CD4-positive, alpha-beta memory T cell (primary cell): ENCODE results near the gene ACSM6. TPM values are rescaled to one million over a fixed set of nuclear protein-coding genes. Genes with fewer than 3 reads are reported as not detected.

ENCODE experiments used
- CTCF ChIA-PET: fragments of 350-600 bp; sonication (Branson Sonifier 250); formaldehyde crosslinking; loops from one replicate; lab custom pipeline; 2021; ENCODE audit warnings: inconsistent platforms; ENCODE audit not compliant: partially characterized antibody; lab: Charles Lee
- POLR2A ChIA-PET: fragments of 350-600 bp; sonication (Branson Sonifier 250); formaldehyde crosslinking; loops from one replicate; lab custom pipeline; 2021; ENCODE audit not compliant: partially characterized antibody; lab: Charles Lee
- DNase-seq, 5 donors: peaks; one replicate each; pipeline versions ENCODE4 v3.0.0 to v3.0.0-alpha.2; 2020 to 2022; ENCODE audit warnings: mixed read lengths in 1 of 5
- H3K27ac ChIP-seq: one replicate; pipeline ENCODE4 v1.7.0; 2013; ENCODE audit warnings: low read depth, low read length
- H3K27me3 ChIP-seq: 2 replicates; pipeline ENCODE4 v1.7.0; 2013; ENCODE audit warnings: mild to moderate bottlenecking, low read length, moderate library complexity; ENCODE audit not compliant: insufficient read depth
- H3K36me3 ChIP-seq: 2 replicates; pipeline ENCODE4 v1.7.0; 2013; ENCODE audit warnings: mild to moderate bottlenecking, low read length, moderate library complexity; ENCODE audit not compliant: insufficient read depth
- H3K4me1 ChIP-seq: 2 replicates; pipeline ENCODE4 v1.7.0; 2013; ENCODE audit warnings: mild to moderate bottlenecking, low read length, moderate library complexity; ENCODE audit not compliant: insufficient read depth
- H3K4me3 ChIP-seq, 2 donors: one replicate each; pipeline ENCODE4 v1.7.0; 2013; ENCODE audit warnings: low read length in 2 of 2, mild to moderate bottlenecking in 1 of 2
- H3K9me3 ChIP-seq, 2 donors: one replicate each; pipeline ENCODE4 v1.7.0; 2013; ENCODE audit warnings: low read length in 2 of 2, control low read depth in 1 of 2; ENCODE audit not compliant: control insufficient read depth in 1 of 2
- H3K27ac Mint-ChIP-seq, 7 donors: one replicate each; pipeline ENCODE4 v1.8.0; 2020 to 2021; ENCODE audit warnings: mixed read lengths in 7 of 7, mild to moderate bottlenecking in 6 of 7, inconsistent platforms in 3 of 7, moderate library complexity in 3 of 7
- H3K27me3 Mint-ChIP-seq, 2 donors: one replicate each; pipeline ENCODE4 v1.8.0; 2020 to 2021; ENCODE audit warnings: mixed read lengths in 2 of 2
- H3K36me3 Mint-ChIP-seq, 2 donors: one replicate each; pipeline ENCODE4 v1.8.0; 2020 to 2021; ENCODE audit warnings: mixed read lengths in 2 of 2, inconsistent platforms in 1 of 2, mild to moderate bottlenecking in 1 of 2
- H3K4me1 Mint-ChIP-seq, 4 donors: one replicate each; pipeline ENCODE4 v1.8.0; 2020 to 2021; ENCODE audit warnings: mixed read lengths in 4 of 4, mild to moderate bottlenecking in 1 of 4
- H3K4me3 Mint-ChIP-seq, 8 donors: one replicate each; pipeline ENCODE4 v1.8.0; 2020 to 2021; ENCODE audit warnings: mixed read lengths in 8 of 8, mild to moderate bottlenecking in 7 of 8, moderate library complexity in 6 of 8, inconsistent platforms in 3 of 8
- H3K9me3 Mint-ChIP-seq, 8 donors: one replicate each; pipeline ENCODE4 v1.8.0; 2020 to 2021; ENCODE audit warnings: mixed read lengths in 8 of 8, mild to moderate bottlenecking in 5 of 8, inconsistent platforms in 3 of 8, moderate library complexity in 1 of 8
- intact Hi-C: fragments of 100-400 bp; cut with micrococcal nuclease; formaldehyde crosslinking; loops from one replicate; pipeline ENCODE4 v1.15.1; 2023
- polyA plus RNA-seq, 2 donors: library from polyadenylated mRNA; unstranded; fragments of 300-500 nt; fragmentation: Illumina TruSeq; gene quantifications; one replicate each; pipeline ENCODE4 v1.2.3, GENCODE V29; 2021
- total RNA-seq, 2 experiments: library from RNA; stranded (reverse); gene quantifications; one replicate each; pipeline ENCODE4 v1.2.3, GENCODE V29; 2021

ACSM6 gene
- total and polyA plus RNA-seq, 4 experiments from 2014 or later, result not detected

DNA sequence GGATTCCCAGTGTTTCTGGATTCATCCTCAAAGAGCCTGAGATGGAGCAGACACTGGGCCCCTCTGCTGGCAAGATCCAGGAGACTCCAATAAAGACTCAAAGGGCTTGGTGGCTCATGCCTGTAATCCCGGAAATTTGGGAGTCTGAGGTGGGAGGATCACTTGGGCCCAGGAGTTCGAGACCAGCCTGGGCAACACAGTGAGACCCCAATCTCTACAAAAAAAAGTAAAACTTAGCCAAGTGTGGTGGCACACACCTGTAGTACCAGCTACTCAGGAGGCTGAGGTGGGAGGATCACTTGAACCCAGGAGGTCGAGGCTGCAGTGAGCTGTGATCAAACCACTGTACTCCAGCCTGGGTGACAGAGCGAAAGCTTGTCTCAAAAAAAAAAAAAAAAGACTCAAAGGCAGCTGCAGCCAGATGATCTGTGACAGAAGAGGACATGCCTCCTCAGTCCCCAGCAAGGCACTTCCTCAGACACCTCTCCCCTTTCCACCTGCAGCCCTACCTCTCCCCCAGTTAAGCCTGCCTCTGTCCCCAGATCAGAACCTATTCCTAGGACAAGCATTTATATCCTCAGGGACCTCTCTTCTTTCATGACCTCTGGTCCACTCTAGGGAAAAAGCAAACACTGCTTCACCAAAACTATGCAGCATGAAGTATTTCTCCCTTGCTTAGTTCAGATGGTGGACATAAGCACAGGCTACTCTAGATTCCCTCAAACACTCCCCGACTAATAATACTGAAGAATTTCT is 68.9 kb downstream of the ACSM6 start:
- ChIA-PET POLR2A (no interaction called here), CTCF (no interaction called here)
- Mint-ChIP-seq H3K9me3 (peaks cover 0 to 1% (median 0%) of the 10 kb centered on the region in 8 donors), H3K4me1 (peaks cover 0 to 7% (median 3%) of the 10 kb centered on the region in 4 donors), H3K27me3 (no peaks in the 10 kb centered on the region), H3K36me3 (no peaks in the 10 kb centered on the region), H3K27ac (peak overlapping the region in 1 of 7 donors; percentile 70), H3K4me3 (no peak overlapping the region)
- Histone ChIP-seq H3K4me1 (no peaks in the 10 kb centered on the region), H3K27me3 (no peaks in the 10 kb centered on the region), H3K4me3 (no peak overlapping the region), H3K9me3 (no peaks in the 10 kb centered on the region), H3K36me3 (no peaks in the 10 kb centered on the region), H3K27ac (no peak overlapping the region)
- DNase-seq, result no peak
- intact Hi-C loops, result no loop called here

DNA sequence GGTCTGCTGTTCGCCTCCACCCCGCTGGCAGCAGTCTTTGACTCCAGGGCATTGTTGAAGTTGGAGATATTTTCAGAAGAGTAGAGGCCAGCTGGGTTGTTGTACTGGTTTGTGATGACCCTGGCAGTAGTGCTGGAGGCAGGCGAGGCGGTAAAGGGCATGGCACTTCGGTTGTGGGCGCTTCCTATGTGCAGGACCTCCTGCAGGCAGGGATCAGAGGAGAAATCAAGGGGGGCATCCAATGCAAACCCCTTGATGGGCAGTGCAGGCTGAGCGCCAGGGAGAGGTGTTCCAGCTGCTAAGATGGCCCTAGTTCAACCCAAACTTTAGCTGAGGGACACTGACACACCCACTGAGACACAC is 69.8 kb downstream of the ACSM6 start:
- no peaks in the 10 kb centered on the region for H3K9me3 Mint-ChIP-seq

DNA sequence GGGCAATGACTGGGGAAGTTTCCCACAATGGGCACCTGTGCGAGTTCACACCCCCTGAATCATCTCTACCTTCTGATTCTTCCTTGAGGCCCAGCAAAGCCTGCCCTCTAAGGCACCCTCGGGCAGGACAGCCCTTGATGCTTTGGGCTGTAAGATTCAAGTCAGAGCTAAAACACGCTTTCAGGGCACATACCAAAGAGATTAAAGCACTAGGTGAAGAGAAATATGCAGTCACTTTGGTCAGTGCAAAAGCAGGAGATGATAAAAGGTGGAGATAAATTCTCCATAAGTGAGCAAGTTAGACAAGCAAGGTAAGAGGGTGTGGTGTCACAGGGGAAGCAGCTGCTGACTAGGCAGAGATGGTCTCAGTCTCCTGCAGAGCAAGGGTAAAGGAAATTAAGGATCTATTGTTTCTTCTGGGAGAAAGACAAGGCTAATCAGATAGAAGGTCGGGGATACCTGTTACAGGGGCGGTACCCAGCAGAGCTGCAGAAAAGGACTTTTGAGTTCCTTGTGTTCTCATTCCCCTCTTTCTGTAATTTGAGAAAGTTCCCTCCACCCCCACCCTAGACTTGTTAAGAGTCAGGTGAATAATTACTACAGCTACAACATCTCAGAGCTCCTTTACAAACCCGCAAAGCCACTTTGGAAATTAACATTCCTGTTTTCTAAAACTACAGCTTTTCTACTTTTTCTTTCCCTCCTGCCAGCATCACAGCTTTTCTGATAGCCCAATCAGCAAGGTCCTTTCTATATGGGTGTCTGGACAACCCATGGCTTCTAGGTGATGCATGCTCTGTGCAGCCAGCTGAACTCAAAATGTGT is 70.4 kb downstream of the ACSM6 start:
- intact Hi-C loops, result no loop called here
- H3K36me3 Mint-ChIP-seq, result no peaks in the 10 kb centered on the region
- peak overlapping the region in 1 of 7 donors; percentile 6 for H3K27ac Mint-ChIP-seq
- H3K4me3 Mint-ChIP-seq, result no peak overlapping the region
- no peaks in the 10 kb centered on the region for H3K27me3 ChIP-seq
- no peaks in the 10 kb centered on the region for H3K4me1 ChIP-seq
- no peaks in the 10 kb centered on the region for H3K9me3 ChIP-seq
- DNase-seq, result no peak
- H3K4me1 Mint-ChIP-seq, result peaks cover 0 to 7% (median 3%) of the 10 kb centered on the region in 4 donors
- no peak overlapping the region for H3K4me3 ChIP-seq
- no peak overlapping the region for H3K27ac ChIP-seq
- POLR2A ChIA-PET, result no interaction called here
- CTCF ChIA-PET, result interaction anchor here (1.1 to 1.5 kb wide), 2 partner anchors 20 to 167 kb away, joined by 3 to 4 read pairs; no protein-coding TSS in a partner anchor
- no peaks in the 10 kb centered on the region for H3K27me3 Mint-ChIP-seq
- H3K36me3 ChIP-seq, result no peaks in the 10 kb centered on the region
- H3K9me3 Mint-ChIP-seq, result no peaks in the 10 kb centered on the region

More for the DNA sequence above, 69.8 kb downstream of the ACSM6 start:
- intact Hi-C loops, result no loop called here
- ChIA-PET POLR2A (no interaction called here), CTCF (interaction anchor here (1.1 to 1.5 kb wide), 2 partner anchors 20 to 167 kb away, joined by 3 to 4 read pairs; no protein-coding TSS in a partner anchor)
- H3K4me3 ChIP-seq, result no peak overlapping the region
- no peaks in the 10 kb centered on the region for H3K27me3 Mint-ChIP-seq
- H3K36me3 ChIP-seq, result no peaks in the 10 kb centered on the region
- no peaks in the 10 kb centered on the region for H3K4me1 ChIP-seq
- no peak for DNase-seq
- no peak overlapping the region for H3K4me3 Mint-ChIP-seq
- no peaks in the 10 kb centered on the region for H3K27me3 ChIP-seq
- H3K36me3 Mint-ChIP-seq, result no peaks in the 10 kb centered on the region
- H3K9me3 ChIP-seq, result no peaks in the 10 kb centered on the region
- H3K27ac ChIP-seq, result no peak overlapping the region
- no peak overlapping the region for H3K27ac Mint-ChIP-seq
- peaks cover 0 to 7% (median 3%) of the 10 kb centered on the region in 4 donors for H3K4me1 Mint-ChIP-seq

DNA sequence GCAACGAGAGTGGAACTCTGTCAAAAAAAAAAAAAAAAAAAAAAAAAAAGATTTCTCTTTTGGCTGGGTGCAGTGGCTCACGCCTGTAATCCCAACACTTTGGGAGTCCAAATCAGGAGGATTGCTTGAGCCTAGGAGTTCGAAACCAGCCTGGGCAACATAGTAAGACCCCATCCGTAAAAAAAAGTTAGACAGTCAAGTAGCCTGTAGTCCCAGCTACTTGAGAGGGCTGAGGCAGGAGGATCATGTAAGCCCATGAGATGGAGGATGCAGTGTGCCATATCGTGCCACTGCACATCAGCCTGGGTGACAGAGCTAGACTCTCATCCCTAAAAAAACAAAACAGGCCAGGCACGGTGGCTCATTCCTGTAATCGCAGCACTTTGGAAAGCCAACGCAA is 71.5 kb downstream of the ACSM6 start:
- H3K27me3 Mint-ChIP-seq, result no peaks in the 10 kb centered on the region
- H3K27me3 ChIP-seq, result no peaks in the 10 kb centered on the region
- no peak overlapping the region for H3K27ac ChIP-seq
- H3K4me1 ChIP-seq, result no peaks in the 10 kb centered on the region
- no peaks in the 10 kb centered on the region for H3K36me3 ChIP-seq
- no peaks in the 10 kb centered on the region for H3K36me3 Mint-ChIP-seq
- no peak overlapping the region for H3K27ac Mint-ChIP-seq
- intact Hi-C loops, result no loop called here
- ChIA-PET POLR2A (no interaction called here), CTCF (no interaction called here)
- no peak for DNase-seq
- H3K9me3 Mint-ChIP-seq, result no peaks in the 10 kb centered on the region
- H3K4me3 ChIP-seq, result no peak overlapping the region
- no peak overlapping the region for H3K4me3 Mint-ChIP-seq
- H3K9me3 ChIP-seq, result no peaks in the 10 kb centered on the region
- peaks cover 0 to 7% (median 3%) of the 10 kb centered on the region in 4 donors for H3K4me1 Mint-ChIP-seq

DNA sequence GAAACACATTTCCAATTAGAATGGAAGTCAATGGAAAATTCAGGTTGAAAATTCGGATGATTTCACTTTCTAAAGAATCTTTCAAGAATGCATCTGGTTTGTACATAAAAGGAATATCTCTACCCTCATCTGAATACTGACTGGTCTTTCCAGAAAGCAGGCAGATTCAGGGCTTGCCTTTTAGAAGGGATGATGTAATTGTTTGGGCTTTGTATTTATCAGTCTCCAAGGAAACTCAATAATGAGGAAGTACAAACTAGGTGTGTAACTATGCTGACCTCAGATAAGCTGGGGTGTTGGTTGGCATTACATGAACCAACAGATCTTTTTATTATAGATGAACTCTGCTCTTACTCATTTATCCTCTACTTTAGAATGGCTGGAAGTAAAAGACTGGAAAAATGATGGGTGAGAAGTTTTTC is 72.6 kb downstream of the ACSM6 start:
- Mint-ChIP-seq H3K27me3 (no peaks in the 10 kb centered on the region), H3K4me1 (peaks cover 0 to 7% (median 3%) of the 10 kb centered on the region in 4 donors), H3K4me3 (no peak overlapping the region), H3K27ac (peak overlapping the region in 4 of 7 donors; percentile 3 to 69 (median 41)), H3K9me3 (no peaks in the 10 kb centered on the region), H3K36me3 (no peaks in the 10 kb centered on the region)
- no peaks in the 10 kb centered on the region for H3K4me1 ChIP-seq
- no peaks in the 10 kb centered on the region for H3K27me3 ChIP-seq
- POLR2A ChIA-PET, result no interaction called here
- DNase-seq, result peak in 3 of 5 donors; percentile 14 to 35 (median 19)
- no peaks in the 10 kb centered on the region for H3K9me3 ChIP-seq
- no peak overlapping the region for H3K27ac ChIP-seq
- H3K4me3 ChIP-seq, result no peak overlapping the region
- no peaks in the 10 kb centered on the region for H3K36me3 ChIP-seq
- intact Hi-C loops, result no loop called here
- CTCF ChIA-PET, result no interaction called here

DNA sequence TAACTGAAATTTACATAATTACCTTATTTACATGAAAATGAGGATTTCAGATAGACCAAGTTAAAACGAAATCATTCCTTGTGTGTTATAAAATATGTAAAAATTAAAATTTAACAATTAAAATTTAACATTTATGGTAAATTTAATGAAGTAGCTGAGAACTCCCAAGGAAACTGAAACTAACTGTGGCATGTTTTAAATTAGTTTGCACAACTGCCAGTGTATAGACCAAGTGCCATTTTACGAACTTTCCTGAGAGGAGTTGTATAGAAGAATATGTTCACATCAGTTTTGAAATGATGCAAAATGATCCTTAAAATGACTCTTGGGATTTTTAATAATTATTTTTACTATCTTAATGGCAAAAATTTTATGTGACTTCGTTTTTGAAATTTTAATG is 73.2 kb downstream of the ACSM6 start:
- no peak for DNase-seq
- H3K4me3 Mint-ChIP-seq, result no peak overlapping the region
- Histone ChIP-seq H3K4me1 (no peaks in the 10 kb centered on the region), H3K36me3 (no peaks in the 10 kb centered on the region), H3K4me3 (no peak overlapping the region), H3K9me3 (no peaks in the 10 kb centered on the region), H3K27me3 (no peaks in the 10 kb centered on the region), H3K27ac (no peak overlapping the region)
- no peak overlapping the region for H3K27ac Mint-ChIP-seq
- no peaks in the 10 kb centered on the region for H3K9me3 Mint-ChIP-seq
- no peaks in the 10 kb centered on the region for H3K36me3 Mint-ChIP-seq
- H3K27me3 Mint-ChIP-seq, result no peaks in the 10 kb centered on the region
- ChIA-PET POLR2A (no interaction called here), CTCF (no interaction called here)
- intact Hi-C loops, result no loop called here
- H3K4me1 Mint-ChIP-seq, result peaks cover 0 to 7% (median 3%) of the 10 kb centered on the region in 4 donors

DNA sequence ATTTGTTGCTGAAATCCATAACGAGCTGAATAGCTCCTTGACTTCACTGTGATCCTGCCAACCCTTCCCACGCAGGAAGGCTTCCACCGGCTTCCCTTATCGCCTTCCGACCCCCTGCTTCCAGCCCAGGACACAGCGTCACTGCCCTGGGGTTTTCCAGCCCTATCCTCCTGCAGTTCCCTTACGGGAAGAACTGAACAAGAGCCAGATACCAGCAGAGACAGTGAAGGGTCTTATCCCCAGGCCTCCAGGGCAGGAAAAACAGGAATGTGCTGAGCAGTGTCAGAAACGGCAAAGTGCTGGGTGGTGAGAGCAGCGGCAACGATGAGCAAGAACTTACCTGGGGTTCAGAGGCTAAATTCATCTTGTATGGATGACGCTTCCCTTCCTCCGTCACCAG is 74.4 kb downstream of the ACSM6 start:
- H3K9me3 ChIP-seq, result no peaks in the 10 kb centered on the region
- H3K27me3 ChIP-seq, result no peaks in the 10 kb centered on the region
- no peak for DNase-seq
- peaks cover 0 to under 1% of the 10 kb centered on the region in 2 donors for H3K27me3 Mint-ChIP-seq
- H3K27ac Mint-ChIP-seq, result peak overlapping the region in 1 of 7 donors; percentile 79
- H3K9me3 Mint-ChIP-seq, result no peaks in the 10 kb centered on the region
- CTCF ChIA-PET, result no interaction called here
- intact Hi-C loops, result no loop called here
- no peak overlapping the region for H3K27ac ChIP-seq
- H3K36me3 ChIP-seq, result no peaks in the 10 kb centered on the region
- no peaks in the 10 kb centered on the region for H3K4me1 ChIP-seq
- H3K4me3 Mint-ChIP-seq, result no peak overlapping the region
- no peak overlapping the region for H3K4me3 ChIP-seq
- POLR2A ChIA-PET, result no interaction called here
- H3K4me1 Mint-ChIP-seq, result peaks cover 0 to 7% (median 3%) of the 10 kb centered on the region in 4 donors
- H3K36me3 Mint-ChIP-seq, result no peaks in the 10 kb centered on the region
